IMR-90 (cell line): ENCODE results near the gene ANKS3. TPM values are rescaled to one million over a fixed set of nuclear protein-coding genes. Genes with fewer than 3 reads are reported as not detected.

Experiments used
- ATAC-seq: fragments of 200-7000 bp; cut with Tn5 transposase; 2 replicates; pipeline ENCODE4 v1.9.1; 2020; ENCODE audit warnings: low read depth, mild to moderate bottlenecking, moderate library complexity
- BruUV-seq: library from RNA; stranded (reverse); fragments of 400-500 nt; replicated peaks from 2 replicates; lab custom pipeline; 2021; lab: Mats Ljungman, UMichigan
- CTCF ChIA-PET: fragments of 300-600 bp; formaldehyde crosslinking; extraction: SDS; loops from one replicate; lab custom pipeline; 2021; ENCODE audit warnings: antibody characterized with exemption; lab: Yijun Ruan, JAX
- POLR2A ChIA-PET: fragments of 300-600 bp; sonication (Branson Sonifier 250); formaldehyde crosslinking; loops from one replicate; lab custom pipeline; 2022; ENCODE audit warnings: antibody characterized with exemption; ENCODE audit not compliant: unreplicated experiment; lab: Charles Lee
- DNase-seq: peaks from one replicate; pipeline ENCODE4 v3.0.0; 2013
- H2AFZ ChIP-seq: replicated peaks from 2 replicates; pipeline ENCODE3; 2013; ENCODE audit warnings: low read length, mild to moderate bottlenecking; ENCODE audit not compliant: poor library complexity
- H2AK5ac ChIP-seq: 2 replicates; pipeline ENCODE4 v1.6.1; 2013; ENCODE audit warnings: low read depth, low read length, inconsistent platforms
- H2AK9ac ChIP-seq: replicated peaks from 2 replicates; pipeline ENCODE3; 2013; ENCODE audit warnings: mild to moderate bottlenecking, low read depth, low read length, moderate library complexity; ENCODE audit not compliant: poor library complexity
- H2BK120ac ChIP-seq: 2 replicates; pipeline ENCODE4 v1.6.1; 2013; ENCODE audit warnings: low read depth, low read length, inconsistent platforms
- H2BK15ac ChIP-seq: 3 replicates; pipeline ENCODE4 v1.6.1; 2013; ENCODE audit warnings: low read depth, low read length, inconsistent platforms
- H2BK20ac ChIP-seq: 2 replicates; pipeline ENCODE4 v1.6.1; 2013; ENCODE audit warnings: low read depth, mild to moderate bottlenecking, inconsistent platforms, low read length, moderate library complexity
- H2BK5ac ChIP-seq: 2 replicates; pipeline ENCODE4 v1.6.1; 2013; ENCODE audit warnings: mild to moderate bottlenecking, low read depth, low read length, inconsistent platforms; ENCODE audit not compliant: poor library complexity, severe bottlenecking
- H3K14ac ChIP-seq: replicated peaks from 2 replicates; pipeline ENCODE4 v1.6.1; 2013; ENCODE audit warnings: low read depth, low read length, inconsistent platforms
- H3K18ac ChIP-seq: 2 replicates; pipeline ENCODE4 v1.6.1; 2013; ENCODE audit warnings: low read depth, low read length, control low read depth
- H3K23ac ChIP-seq: 2 replicates; pipeline ENCODE4 v1.6.1; 2013; ENCODE audit warnings: low read depth, low read length, inconsistent platforms
- H3K27ac ChIP-seq: 2 replicates; pipeline ENCODE4 v1.5.1; 2013; ENCODE audit warnings: mild to moderate bottlenecking, control low read depth, low read length; ENCODE audit not compliant: insufficient read depth
- H3K27me3 ChIP-seq: 2 replicates; pipeline ENCODE4 v1.6.1; 2013; ENCODE audit warnings: low read length; ENCODE audit not compliant: control insufficient read depth, insufficient read depth
- H3K36me3 ChIP-seq: 2 replicates; pipeline ENCODE4 v1.6.1; 2013; ENCODE audit warnings: low read length, mixed read lengths; ENCODE audit not compliant: control insufficient read depth, insufficient read depth
- H3K4ac ChIP-seq: 2 replicates; pipeline ENCODE4 v1.6.1; 2013; ENCODE audit warnings: low read depth, low read length, inconsistent platforms
- H3K4me1 ChIP-seq: 2 replicates; pipeline ENCODE4 v1.6.1; 2013; ENCODE audit warnings: low read length, mixed read lengths; ENCODE audit not compliant: control insufficient read depth, insufficient read depth
- H3K4me2 ChIP-seq: 2 replicates; pipeline ENCODE4 v1.6.1; 2013; ENCODE audit warnings: low read depth, mild to moderate bottlenecking, control low read depth, low read length, moderate library complexity
- H3K4me3 ChIP-seq: 2 replicates; pipeline ENCODE4 v1.5.1; 2013; ENCODE audit warnings: low read depth, mild to moderate bottlenecking, control low read depth, low read length, moderate library complexity; ENCODE audit not compliant: insufficient read depth
- H3K56ac ChIP-seq: 2 replicates; pipeline ENCODE4 v1.6.1; 2013; ENCODE audit warnings: low read length, inconsistent platforms; ENCODE audit not compliant: insufficient read depth; ENCODE audit errors: extremely low read depth
- H3K79me1 ChIP-seq, 2 experiments: 2 replicates each; pipeline ENCODE4 v1.6.1; 2013; ENCODE audit warnings: low read length in 2 of 2, inconsistent platforms in 1 of 2, low read depth in 1 of 2
- H3K9ac ChIP-seq: 2 replicates; pipeline ENCODE4 v1.6.1; 2013; ENCODE audit warnings: low read depth, low read length, control low read depth
- H3K9me1 ChIP-seq: 2 replicates; pipeline ENCODE4 v1.6.1; 2013; ENCODE audit warnings: low read length, inconsistent platforms; ENCODE audit not compliant: insufficient read depth
- H3K9me3 ChIP-seq: 2 replicates; pipeline ENCODE4 v1.6.1; 2013; ENCODE audit warnings: low read length; ENCODE audit not compliant: control insufficient read depth, insufficient read depth
- H4K20me1 ChIP-seq: 2 replicates; pipeline ENCODE4 v1.6.1; 2013; ENCODE audit warnings: low read length, inconsistent platforms; ENCODE audit not compliant: insufficient read depth
- H4K5ac ChIP-seq: 2 replicates; pipeline ENCODE4 v1.6.1; 2013; ENCODE audit warnings: mild to moderate bottlenecking, low read depth, low read length, control low read depth
- H4K8ac ChIP-seq, 2 experiments: 2 replicates each; pipeline ENCODE4 v1.6.1; 2013; ENCODE audit warnings: low read depth in 2 of 2, low read length in 2 of 2, control low read depth in 1 of 2, inconsistent platforms in 1 of 2
- H4K91ac ChIP-seq: 2 replicates; pipeline ENCODE4 v1.6.1; 2013; ENCODE audit warnings: low read depth, low read length, inconsistent platforms; ENCODE audit not compliant: insufficient read depth
- CHD1 ChIP-seq: IDR thresholded peaks from 2 replicates; pipeline ENCODE4 v1.6.1; 2012; ENCODE audit warnings: low read depth, low read length, improper control_type of control experiment
- MAZ ChIP-seq: IDR thresholded peaks from 2 replicates; pipeline ENCODE4 v1.6.1; 2012; ENCODE audit warnings: low read depth, mild to moderate bottlenecking, low read length, improper control_type of control experiment, moderate library complexity, borderline replicate concordance
- MXI1 ChIP-seq: IDR thresholded peaks from 2 replicates; pipeline ENCODE4 v1.6.1; 2012; ENCODE audit warnings: low read depth, mild to moderate bottlenecking, low read length, moderate library complexity, borderline replicate concordance
- NFE2L2 ChIP-seq: fragments of 150-350 bp; IDR thresholded peaks from 2 replicates; pipeline ENCODE4 v1.6.1; 2016; ENCODE audit warnings: low read depth, mild to moderate bottlenecking, low read length
- RFX5 ChIP-seq: IDR thresholded peaks from 2 replicates; pipeline ENCODE4 v1.8.0; 2012; ENCODE audit warnings: low read depth, mild to moderate bottlenecking, low read length, moderate library complexity
- WGBS, 2 experiments: methylation state at CpG; one replicate each; pipeline versions ENCODE4 v1.1.5 to v1.1.7; 2013; ENCODE audit warnings: missing lambda C conversion rate in 2 of 2; ENCODE audit not compliant: insufficient read length in 1 of 2; ENCODE audit errors: extremely low coverage in 2 of 2; 5-methylcytosine and 5-hydroxymethylcytosine counted together
- dilution Hi-C: fragments of 300-500 bp; cut with HindIII; formaldehyde crosslinking; loops from one replicate; pipeline ENCODE4 v1.14.3; 2018; ENCODE audit warnings: low sequenced_read_pairs; ENCODE audit not compliant: unreplicated experiment
- in situ Hi-C: fragments of 300-500 bp; cut with MboI; formaldehyde crosslinking; loops from 3 replicates; pipeline ENCODE4 v1.14.3; 2019; ENCODE audit warnings: low sequenced_read_pairs, inconsistent platforms, mixed read lengths
- intact Hi-C: fragments of 100-400 bp; cut with micrococcal nuclease; formaldehyde crosslinking; loops from 2 replicates; pipeline ENCODE4 v1.10.0; 2022
- polyA plus RNA-seq, 3 experiments: library from polyadenylated mRNA; depleted of rRNA; stranded (reverse); fragments of >200 nt; gene quantifications; 2 replicates each; pipeline ENCODE4 v1.2.3, GENCODE V29; 2012; ENCODE audit warnings: low replicate concordance in 1 of 3
- total RNA-seq: library from RNA; depleted of rRNA; stranded (reverse); fragments of >200 nt; gene quantifications from 2 replicates; pipeline ENCODE4 v1.2.3, GENCODE V29; 2012
- TF ChIP-seq, protein P1 (sequence below): conservative IDR thresholded peaks from 2 replicates; pipeline ENCODE4 v1.5.1; 2012; ENCODE audit warnings: mild to moderate bottlenecking, low read depth, low read length, improper control_type of control experiment

ANKS3 gene
- total and polyA plus RNA-seq, 2 of the 4 experiments (the other 2 are of a cell fraction): 24.4 to 25.0 TPM

DNA sequence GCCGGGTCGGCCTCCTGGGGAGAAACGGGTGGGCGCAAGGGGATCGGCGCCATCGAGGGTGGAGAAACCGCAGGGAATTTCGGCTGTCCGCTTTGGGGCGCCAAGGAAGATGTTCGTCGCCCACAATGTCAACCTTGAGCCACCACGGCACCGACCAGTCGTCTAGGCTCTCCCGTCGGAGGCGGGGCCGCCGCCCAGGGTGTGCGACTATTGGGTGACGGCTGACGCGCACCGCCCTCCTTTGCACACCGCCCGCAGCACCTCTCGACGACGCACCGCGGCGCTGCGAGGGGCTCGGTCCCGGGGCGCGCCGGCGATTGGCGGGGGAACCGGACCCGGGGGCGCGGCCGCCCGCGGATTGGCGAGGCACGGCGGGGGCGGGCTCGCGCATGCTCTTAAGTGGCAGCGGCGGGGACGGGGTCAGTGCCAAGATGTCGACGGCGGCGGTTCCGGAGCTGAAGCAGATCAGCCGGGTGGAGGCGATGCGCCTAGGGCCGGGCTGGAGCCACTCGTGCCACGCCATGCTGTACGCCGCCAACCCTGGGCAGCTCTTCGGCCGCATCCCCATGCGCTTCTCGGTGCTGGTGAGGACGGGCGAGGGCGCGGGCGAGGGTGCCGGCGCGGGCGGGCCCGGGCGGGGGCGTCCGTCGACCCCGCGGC lies 40.6 kb downstream of the ANKS3 start, which contains the start of gene NUDT16L1:
Gene NUDT16L1 (plus strand): TSS at position 267 of the 660 bp plus-strand sequence. CDS start 165 bp downstream, at position 432.
- Histone ChIP-seq H4K5ac (peak within 1 kb of the TSS; percentile 50; the same call in 1 of the 2 replicates), H3K4me1 (peaks cover 7% of the 10 kb centered on the region), H4K20me1 (peaks cover 17% of the 10 kb centered on the region), H3K36me3 (peaks cover 37% of the 10 kb centered on the region), H3K4me3 (peak within 1 kb of the TSS; percentile 89), H2AK9ac (peak within 1 kb of the TSS; percentile 99), H2BK20ac (no peak within 1 kb of the TSS), H4K91ac (no peak within 1 kb of the TSS; the same call in 1 of the 2 replicates), H2BK5ac (peak within 1 kb of the TSS; percentile 49), H3K9me1 (peaks cover 5% of the 10 kb centered on the region; the same call in 1 of the 2 replicates), H3K18ac (no peak within 1 kb of the TSS), H2BK15ac (no peak within 1 kb of the TSS), H3K9me3 (no peaks in the 10 kb centered on the region), H2AFZ (peak within 1 kb of the TSS; percentile 96), H3K23ac (no peak within 1 kb of the TSS), H3K56ac (no peak within 1 kb of the TSS), H3K27ac (peak within 1 kb of the TSS; percentile 84), H4K8ac (peak within 1 kb of the TSS; percentile 86 to 92; a peak in 3 of 4 replicates), H2BK120ac (no peak within 1 kb of the TSS), H3K27me3 (no peaks in the 10 kb centered on the region), H3K4ac (peak within 1 kb of the TSS; percentile 85), H3K4me2 (peak within 1 kb of the TSS; percentile 86), H3K9ac (peak within 1 kb of the TSS; percentile 84), H2AK5ac (peak within 1 kb of the TSS; percentile 96), H3K79me1 (peaks cover 0 to 26% of the 10 kb centered on the region in 2 experiments; a peak in 3 of 4 replicates), H3K14ac (peak within 1 kb of the TSS; percentile 79; the same call in 1 of the 2 replicates)
- BruUV-seq: no TSS peak
- intact Hi-C loops: no loop called here
- dilution Hi-C loops: no loop called here
- ChIA-PET POLR2A (no interaction called here), CTCF (no interaction called here)
- in situ Hi-C loops: no loop called here
- ATAC-seq (peak; percentile 92), DNase-seq (peak; percentile 89)
- 1% methylated on average over 57 of the region's 91 CpGs; no CpG with 5 or more reads in 1 of the 2 experiments for WGBS, 2 experiments
- TF ChIP-seq CHD1: no peak
- TF ChIP-seq RFX5: no peak
- peak; percentile 35; the same call in 1 of the 2 replicates for TF ChIP-seq MXI1
- no peak for TF ChIP-seq NFE2L2
- TF ChIP-seq MAZ: peak; percentile 66; the same call in 1 of the 2 replicates
- TF ChIP-seq, protein P1, sequence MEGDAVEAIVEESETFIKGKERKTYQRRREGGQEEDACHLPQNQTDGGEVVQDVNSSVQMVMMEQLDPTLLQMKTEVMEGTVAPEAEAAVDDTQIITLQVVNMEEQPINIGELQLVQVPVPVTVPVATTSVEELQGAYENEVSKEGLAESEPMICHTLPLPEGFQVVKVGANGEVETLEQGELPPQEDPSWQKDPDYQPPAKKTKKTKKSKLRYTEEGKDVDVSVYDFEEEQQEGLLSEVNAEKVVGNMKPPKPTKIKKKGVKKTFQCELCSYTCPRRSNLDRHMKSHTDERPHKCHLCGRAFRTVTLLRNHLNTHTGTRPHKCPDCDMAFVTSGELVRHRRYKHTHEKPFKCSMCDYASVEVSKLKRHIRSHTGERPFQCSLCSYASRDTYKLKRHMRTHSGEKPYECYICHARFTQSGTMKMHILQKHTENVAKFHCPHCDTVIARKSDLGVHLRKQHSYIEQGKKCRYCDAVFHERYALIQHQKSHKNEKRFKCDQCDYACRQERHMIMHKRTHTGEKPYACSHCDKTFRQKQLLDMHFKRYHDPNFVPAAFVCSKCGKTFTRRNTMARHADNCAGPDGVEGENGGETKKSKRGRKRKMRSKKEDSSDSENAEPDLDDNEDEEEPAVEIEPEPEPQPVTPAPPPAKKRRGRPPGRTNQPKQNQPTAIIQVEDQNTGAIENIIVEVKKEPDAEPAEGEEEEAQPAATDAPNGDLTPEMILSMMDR: peak; percentile 45; the same call in 1 of the 2 replicates
